IMR-90 (cell line): ENCODE measurements around the gene AP4S1. TPM values are rescaled to one million over a fixed set of nuclear protein-coding genes. Genes with fewer than 3 reads are reported as not detected.

ENCODE experiments used
- ATAC-seq: fragments of 200-7000 bp; cut with Tn5 transposase; 2 replicates; pipeline ENCODE4 v1.9.1; 2020; ENCODE audit warnings: low read depth, mild to moderate bottlenecking, moderate library complexity
- BruUV-seq: library from RNA; stranded (reverse); fragments of 400-500 nt; replicated peaks from 2 replicates; lab custom pipeline; 2021; lab: Mats Ljungman, UMichigan
- CTCF ChIA-PET: fragments of 300-600 bp; formaldehyde crosslinking; extraction: SDS; loops from one replicate; lab custom pipeline; 2021; ENCODE audit warnings: antibody characterized with exemption; lab: Yijun Ruan, JAX
- POLR2A ChIA-PET: fragments of 300-600 bp; sonication (Branson Sonifier 250); formaldehyde crosslinking; loops from one replicate; lab custom pipeline; 2022; ENCODE audit warnings: antibody characterized with exemption; ENCODE audit not compliant: unreplicated experiment; lab: Charles Lee
- DNase-seq: peaks from one replicate; pipeline ENCODE4 v3.0.0; 2013
- H2AFZ ChIP-seq: replicated peaks from 2 replicates; pipeline ENCODE3; 2013; ENCODE audit warnings: low read length, mild to moderate bottlenecking; ENCODE audit not compliant: poor library complexity
- H2AK5ac ChIP-seq: 2 replicates; pipeline ENCODE4 v1.6.1; 2013; ENCODE audit warnings: low read depth, low read length, inconsistent platforms
- H2AK9ac ChIP-seq: replicated peaks from 2 replicates; pipeline ENCODE3; 2013; ENCODE audit warnings: mild to moderate bottlenecking, low read depth, low read length, moderate library complexity; ENCODE audit not compliant: poor library complexity
- H2BK120ac ChIP-seq: 2 replicates; pipeline ENCODE4 v1.6.1; 2013; ENCODE audit warnings: low read depth, low read length, inconsistent platforms
- H2BK15ac ChIP-seq: 3 replicates; pipeline ENCODE4 v1.6.1; 2013; ENCODE audit warnings: low read depth, low read length, inconsistent platforms
- H2BK20ac ChIP-seq: 2 replicates; pipeline ENCODE4 v1.6.1; 2013; ENCODE audit warnings: low read depth, mild to moderate bottlenecking, inconsistent platforms, low read length, moderate library complexity
- H2BK5ac ChIP-seq: 2 replicates; pipeline ENCODE4 v1.6.1; 2013; ENCODE audit warnings: mild to moderate bottlenecking, low read depth, low read length, inconsistent platforms; ENCODE audit not compliant: poor library complexity, severe bottlenecking
- H3K14ac ChIP-seq: replicated peaks from 2 replicates; pipeline ENCODE4 v1.6.1; 2013; ENCODE audit warnings: low read depth, low read length, inconsistent platforms
- H3K18ac ChIP-seq: 2 replicates; pipeline ENCODE4 v1.6.1; 2013; ENCODE audit warnings: low read depth, low read length, control low read depth
- H3K23ac ChIP-seq: 2 replicates; pipeline ENCODE4 v1.6.1; 2013; ENCODE audit warnings: low read depth, low read length, inconsistent platforms
- H3K27ac ChIP-seq: 2 replicates; pipeline ENCODE4 v1.5.1; 2013; ENCODE audit warnings: mild to moderate bottlenecking, control low read depth, low read length; ENCODE audit not compliant: insufficient read depth
- H3K27me3 ChIP-seq: 2 replicates; pipeline ENCODE4 v1.6.1; 2013; ENCODE audit warnings: low read length; ENCODE audit not compliant: control insufficient read depth, insufficient read depth
- H3K36me3 ChIP-seq: 2 replicates; pipeline ENCODE4 v1.6.1; 2013; ENCODE audit warnings: low read length, mixed read lengths; ENCODE audit not compliant: control insufficient read depth, insufficient read depth
- H3K4ac ChIP-seq: 2 replicates; pipeline ENCODE4 v1.6.1; 2013; ENCODE audit warnings: low read depth, low read length, inconsistent platforms
- H3K4me1 ChIP-seq: 2 replicates; pipeline ENCODE4 v1.6.1; 2013; ENCODE audit warnings: low read length, mixed read lengths; ENCODE audit not compliant: control insufficient read depth, insufficient read depth
- H3K4me2 ChIP-seq: 2 replicates; pipeline ENCODE4 v1.6.1; 2013; ENCODE audit warnings: low read depth, mild to moderate bottlenecking, control low read depth, low read length, moderate library complexity
- H3K4me3 ChIP-seq: 2 replicates; pipeline ENCODE4 v1.5.1; 2013; ENCODE audit warnings: low read depth, mild to moderate bottlenecking, control low read depth, low read length, moderate library complexity; ENCODE audit not compliant: insufficient read depth
- H3K56ac ChIP-seq: 2 replicates; pipeline ENCODE4 v1.6.1; 2013; ENCODE audit warnings: low read length, inconsistent platforms; ENCODE audit not compliant: insufficient read depth; ENCODE audit errors: extremely low read depth
- H3K79me1 ChIP-seq, 2 experiments: 2 replicates each; pipeline ENCODE4 v1.6.1; 2013; ENCODE audit warnings: low read length in 2 of 2, inconsistent platforms in 1 of 2, low read depth in 1 of 2
- H3K9ac ChIP-seq: 2 replicates; pipeline ENCODE4 v1.6.1; 2013; ENCODE audit warnings: low read depth, low read length, control low read depth
- H3K9me1 ChIP-seq: 2 replicates; pipeline ENCODE4 v1.6.1; 2013; ENCODE audit warnings: low read length, inconsistent platforms; ENCODE audit not compliant: insufficient read depth
- H3K9me3 ChIP-seq: 2 replicates; pipeline ENCODE4 v1.6.1; 2013; ENCODE audit warnings: low read length; ENCODE audit not compliant: control insufficient read depth, insufficient read depth
- H4K20me1 ChIP-seq: 2 replicates; pipeline ENCODE4 v1.6.1; 2013; ENCODE audit warnings: low read length, inconsistent platforms; ENCODE audit not compliant: insufficient read depth
- H4K5ac ChIP-seq: 2 replicates; pipeline ENCODE4 v1.6.1; 2013; ENCODE audit warnings: mild to moderate bottlenecking, low read depth, low read length, control low read depth
- H4K8ac ChIP-seq, 2 experiments: 2 replicates each; pipeline ENCODE4 v1.6.1; 2013; ENCODE audit warnings: low read depth in 2 of 2, low read length in 2 of 2, control low read depth in 1 of 2, inconsistent platforms in 1 of 2
- H4K91ac ChIP-seq: 2 replicates; pipeline ENCODE4 v1.6.1; 2013; ENCODE audit warnings: low read depth, low read length, inconsistent platforms; ENCODE audit not compliant: insufficient read depth
- BHLHE40 ChIP-seq: fragments of 150-350 bp; IDR thresholded peaks from 2 replicates; pipeline ENCODE4 v1.6.1; 2016; ENCODE audit warnings: mild to moderate bottlenecking, low read depth, low read length
- WGBS, 2 experiments: methylation state at CpG; one replicate each; pipeline versions ENCODE4 v1.1.5 to v1.1.7; 2013; ENCODE audit warnings: missing lambda C conversion rate in 2 of 2; ENCODE audit not compliant: insufficient read length in 1 of 2; ENCODE audit errors: extremely low coverage in 2 of 2; 5-methylcytosine and 5-hydroxymethylcytosine counted together
- dilution Hi-C: fragments of 300-500 bp; cut with HindIII; formaldehyde crosslinking; loops from one replicate; pipeline ENCODE4 v1.14.3; 2018; ENCODE audit warnings: low sequenced_read_pairs; ENCODE audit not compliant: unreplicated experiment
- in situ Hi-C: fragments of 300-500 bp; cut with MboI; formaldehyde crosslinking; loops from 3 replicates; pipeline ENCODE4 v1.14.3; 2019; ENCODE audit warnings: low sequenced_read_pairs, inconsistent platforms, mixed read lengths
- intact Hi-C: fragments of 100-400 bp; cut with micrococcal nuclease; formaldehyde crosslinking; loops from 2 replicates; pipeline ENCODE4 v1.10.0; 2022
- polyA plus RNA-seq, 3 experiments: library from polyadenylated mRNA; depleted of rRNA; stranded (reverse); fragments of >200 nt; gene quantifications; 2 replicates each; pipeline ENCODE4 v1.2.3, GENCODE V29; 2012; ENCODE audit warnings: low replicate concordance in 1 of 3
- total RNA-seq: library from RNA; depleted of rRNA; stranded (reverse); fragments of >200 nt; gene quantifications from 2 replicates; pipeline ENCODE4 v1.2.3, GENCODE V29; 2012

The AP4S1 gene
- total and polyA plus RNA-seq, 2 of the 4 experiments (the other 2 are of a cell fraction) = 2.7 to 4.5 TPM

DNA sequence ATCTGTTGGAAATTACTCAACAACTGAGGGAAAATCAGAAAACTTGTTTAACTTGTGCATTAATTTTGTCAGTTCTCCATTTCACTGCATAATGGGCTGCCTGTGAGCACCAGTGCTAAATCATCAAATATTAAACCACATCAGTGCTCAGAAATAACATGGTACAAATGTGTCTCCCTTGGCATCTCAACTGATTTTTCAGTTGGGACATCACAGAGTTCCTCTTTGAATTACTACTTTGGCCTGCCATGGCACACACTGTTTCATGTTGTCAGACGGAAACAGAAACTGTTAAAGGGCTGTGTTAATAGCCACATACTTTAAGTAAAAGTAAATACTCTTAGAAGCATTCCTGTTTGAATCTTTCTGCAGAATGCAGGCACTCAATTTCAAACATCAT is 42.8 kb downstream of the AP4S1 start:
- Histone ChIP-seq H3K23ac (no peak overlapping the region), H3K9me3 (no peaks in the 10 kb centered on the region), H3K9me1 (no peaks in the 10 kb centered on the region; the same call in 1 of the 2 replicates), H2BK20ac (no peak overlapping the region), H3K18ac (no peak overlapping the region; the same call in 1 of the 2 replicates), H2AK9ac (no peak overlapping the region), H4K5ac (no peak overlapping the region), H3K4me2 (no peak overlapping the region), H2BK15ac (no peak overlapping the region), H3K27ac (no peak overlapping the region), H3K56ac (no peak overlapping the region), H3K9ac (no peak overlapping the region), H4K91ac (no peak overlapping the region), H4K8ac (no peak overlapping the region), H4K20me1 (no peaks in the 10 kb centered on the region), H2BK5ac (no peak overlapping the region), H3K27me3 (no peaks in the 10 kb centered on the region), H3K4me1 (no peaks in the 10 kb centered on the region), H3K4ac (no peak overlapping the region), H3K79me1 (peaks cover 0 to 3% of the 10 kb centered on the region in 2 experiments; a peak in 1 of 4 replicates), H2BK120ac (no peak overlapping the region), H2AK5ac (no peak overlapping the region), H2AFZ (no peak overlapping the region), H3K4me3 (no peak overlapping the region), H3K14ac (no peak overlapping the region), H3K36me3 (no peaks in the 10 kb centered on the region)
- dilution Hi-C loops (no loop called here), intact Hi-C loops (no loop called here), in situ Hi-C loops (no loop called here)
- ATAC-seq = no peak
- no TSS peak for BruUV-seq
- WGBS, 2 experiments = no CpG with 5 or more reads among the region's 1 CpG
- ChIA-PET CTCF (no interaction called here), POLR2A (no interaction called here)
- TF ChIP-seq BHLHE40 = no peak
- no peak for DNase-seq
